SK-N-MC (cell line): ENCODE data around the gene ASPDH.

ENCODE experiments used
- EZH2 ChIP-seq: fragments of 200-600 bp; sonication (generic); IDR thresholded peaks from one replicate; pipeline ENCODE4 v1.6.1; 2017; ENCODE audit warnings: antibody characterized with exemption
- POLR2AphosphoS5 ChIP-seq: IDR thresholded peaks from 2 replicates; pipeline ENCODE4 v1.6.1; 2012; ENCODE audit warnings: mild to moderate bottlenecking, low read depth, low read length, borderline replicate concordance

GRCh38 chr19:50505856-50506611 is 7.7 kb downstream of the ASPDH start:
- TF ChIP-seq POLR2AphosphoS5 (no peak), EZH2 (no peak)
